Ovary (tissue), 9 donors: ENCODE results near the gene CXXC4. TPM values are rescaled to one million over a fixed set of nuclear protein-coding genes. Genes with fewer than 3 reads are reported as not detected.

Experiments used
- DNase-seq, 5 donors: peaks; one replicate each; pipeline ENCODE4 v3.0.0-alpha.2; 2019 to 2020
- H3K27ac ChIP-seq, 2 donors: fragments of 200-600 bp; one replicate each; pipeline versions ENCODE4 v1.5.1 to v1.8.0; 2019 to 2022
- H3K27me3 ChIP-seq: fragments of 200-600 bp; one replicate; pipeline ENCODE4 v1.8.0; 2022
- H3K36me3 ChIP-seq: fragments of 200-600 bp; sonication (generic); one replicate; pipeline ENCODE4 v1.5.1; 2019
- H3K4me1 ChIP-seq: one replicate; pipeline ENCODE4 v1.8.1; 2013; ENCODE audit warnings: mild to moderate bottlenecking, moderate library complexity; ENCODE audit not compliant: insufficient read depth
- H3K4me3 ChIP-seq: fragments of 200-600 bp; sonication (generic); one replicate; pipeline ENCODE4 v1.5.1; 2017
- H3K9me3 ChIP-seq, 2 donors: fragments of 200-600 bp in 1 of 2; sonication (generic) in 1 of 2; one replicate each; pipeline versions ENCODE4 v1.5.1 to v1.8.1; 2013 to 2019; ENCODE audit warnings: mild to moderate bottlenecking in 1 of 2, moderate library complexity in 1 of 2
- EP300 ChIP-seq: sonication (generic); formaldehyde crosslinking; IDR thresholded peaks from one replicate; pipeline ENCODE4 v1.6.1; 2017; ENCODE audit warnings: antibody characterized with exemption
- POLR2A ChIP-seq: fragments of 450-650 bp; IDR thresholded peaks from one replicate; pipeline ENCODE4 v1.6.1; 2017; ENCODE audit warnings: antibody characterized with exemption, mild to moderate bottlenecking, moderate library complexity
- WGBS, 3 donors: extraction: QIAGEN DNeasy Blood & Tissue Kit in 1 of 3; methylation state at CpG; one replicate each; pipeline versions ENCODE4 v1.1.5 to v1.1.7; 2013 to 2017; 5-methylcytosine and 5-hydroxymethylcytosine counted together
- intact Hi-C, 4 donors: fragments of 100-400 bp; cut with DNase I; formaldehyde crosslinking; loops; one replicate each; pipeline versions ENCODE4 v1.11.0 to v1.15.1; 2022 to 2023
- polyA plus RNA-seq, 2 donors: library from polyadenylated mRNA; stranded (reverse); fragments of 200-250 nt in 1 of 2; fragments of 350-450 nt in 1 of 2; fragmentation: Illumina TruSeq in 1 of 2; extraction: RNeasy Lipid Tissue Mini Kit (QIAGEN cat#74804) in 1 of 2; gene quantifications; one replicate each; pipeline ENCODE4 v1.2.3, GENCODE V29; 2013 to 2014
- total RNA-seq, 7 donors: library from RNA; depleted of rRNA in 2 of 7; stranded (reverse); fragments of >200 nt in 2 of 7; fragmentation: NEBNext Ultra II Directional in 3 of 7; extraction: Animal tissue kit (Norgen Biotek cat#: 25700) in 3 of 7; gene quantifications; one replicate each; pipeline versions ENCODE4 v1.1.0 to v1.2.4, GENCODE V29; 2016 to 2023
- TF ChIP-seq, protein P1 (sequence below), 3 donors: fragments of 450-650 bp in 2 of 3; fragments of 200-600 bp in 1 of 3; IDR thresholded peaks; one replicate each; pipeline versions ENCODE4 v1.5.1 to v1.8.0; 2016 to 2022; ENCODE audit warnings: antibody characterized with exemption in 3 of 3, mild to moderate bottlenecking in 1 of 3
- donor health status: DM: no; HTN: no; CAD: no; lungs with moderate emphysema.
- donor health status: DM: no; HTN: no; CAD: no.
- donor health status: Bipolar disorder and iron deficiency.
- donor health status: DM: yes; HTN: yes; CAD: no.
- donor health status: DM: no; HTN: no; CAD: no.
- donor health status: DM: yes; HTN: yes; CAD: no.

CXXC4 gene
- total and polyA plus RNA-seq, 9 donors = 1.3 to 10.6 (median 2.3) TPM

DNA sequence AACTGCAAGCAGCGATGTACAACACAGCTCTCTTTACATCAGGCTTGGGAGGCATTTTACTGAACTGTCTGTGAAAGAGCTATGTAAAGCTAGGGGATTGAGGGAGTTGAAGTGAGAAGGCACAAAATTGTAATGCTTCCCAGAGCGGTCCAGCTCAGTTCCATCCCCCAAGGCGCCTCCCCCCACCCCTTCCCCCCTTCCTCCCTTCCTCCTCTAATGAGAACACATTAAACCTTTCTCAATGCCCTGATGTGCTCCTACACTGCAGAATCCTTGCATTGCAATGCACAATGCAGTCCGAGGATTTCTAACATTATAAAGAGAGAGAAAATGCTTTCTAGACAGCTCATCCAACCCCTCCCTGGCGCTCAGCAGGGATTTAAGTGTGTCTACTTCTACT is 73.9 kb downstream of the CXXC4 start:
- no peaks in the 10 kb centered on the region for H3K36me3 ChIP-seq
- TF ChIP-seq, protein P1, sequence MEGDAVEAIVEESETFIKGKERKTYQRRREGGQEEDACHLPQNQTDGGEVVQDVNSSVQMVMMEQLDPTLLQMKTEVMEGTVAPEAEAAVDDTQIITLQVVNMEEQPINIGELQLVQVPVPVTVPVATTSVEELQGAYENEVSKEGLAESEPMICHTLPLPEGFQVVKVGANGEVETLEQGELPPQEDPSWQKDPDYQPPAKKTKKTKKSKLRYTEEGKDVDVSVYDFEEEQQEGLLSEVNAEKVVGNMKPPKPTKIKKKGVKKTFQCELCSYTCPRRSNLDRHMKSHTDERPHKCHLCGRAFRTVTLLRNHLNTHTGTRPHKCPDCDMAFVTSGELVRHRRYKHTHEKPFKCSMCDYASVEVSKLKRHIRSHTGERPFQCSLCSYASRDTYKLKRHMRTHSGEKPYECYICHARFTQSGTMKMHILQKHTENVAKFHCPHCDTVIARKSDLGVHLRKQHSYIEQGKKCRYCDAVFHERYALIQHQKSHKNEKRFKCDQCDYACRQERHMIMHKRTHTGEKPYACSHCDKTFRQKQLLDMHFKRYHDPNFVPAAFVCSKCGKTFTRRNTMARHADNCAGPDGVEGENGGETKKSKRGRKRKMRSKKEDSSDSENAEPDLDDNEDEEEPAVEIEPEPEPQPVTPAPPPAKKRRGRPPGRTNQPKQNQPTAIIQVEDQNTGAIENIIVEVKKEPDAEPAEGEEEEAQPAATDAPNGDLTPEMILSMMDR (IDR thresholded peaks at IDR 0.05) = no peak
- TF ChIP-seq POLR2A (no peak), EP300 (no peak)
- no peaks in the 10 kb centered on the region for H3K27me3 ChIP-seq
- H3K4me1 ChIP-seq = no peaks in the 10 kb centered on the region
- H3K9me3 ChIP-seq = no peaks in the 10 kb centered on the region
- 15 to 23% (median 17%) methylated on average over 5 of the region's 5 CpGs for whole genome bisulfite sequencing, 3 donors
- no peak overlapping the region for H3K27ac ChIP-seq
- intact Hi-C loops = no loop called here
- H3K4me3 ChIP-seq = no peak overlapping the region
- no peak for DNase-seq
